Measurements from ENCODE around the gene MARVELD2.

The MARVELD2 gene

GRCh38 chr5:69493396-69494133, 78.6 kb downstream of the MARVELD2 start:
- DNase-seq: peak; percentile 66
